ENCODE data around the gene TRIM45. TPM values are rescaled to one million over a fixed set of nuclear protein-coding genes. Genes with fewer than 3 reads are reported as not detected.
A peak's percentile ranks its signal among the peaks of the same experiment; 100 is the strongest.

TRIM45 gene
- total RNA-seq, 2 experiments from 2014 or later = not detected

- Histone ChIP-seq H3K9me3 (ENCODE audit: low read length) (no peaks in the 10 kb centered on the region), H3K9me2 (ENCODE audit: insufficient read depth, low read length) (no peaks in the 10 kb centered on the region), H3K4me3 (ENCODE audit: low read depth, low read length, poor library complexity, severe bottlenecking) (no peak overlapping the region), H3K27ac (ENCODE audit: low read depth, low read length, poor library complexity, severe bottlenecking) (no peak overlapping the region), H4K20me1 (ENCODE audit: insufficient read depth, low read length) (no peaks in the 10 kb centered on the region), H3K4me2 (ENCODE audit: low read length) (no peak overlapping the region), H3K79me2 (ENCODE audit: insufficient read depth, low read depth, low read length) (peaks cover 37% of the 10 kb centered on the region; the same call in 1 of the 2 replicates), H3K36me3 (ENCODE audit: insufficient read depth, low read length) (peaks cover 93% of the 10 kb centered on the region), H3K4me1 (ENCODE audit: insufficient read depth, low read length, poor library complexity, severe bottlenecking) (peaks cover 11% of the 10 kb centered on the region), H2AFZ (ENCODE audit: low read length) (no peak overlapping the region)
- BruUV-seq (replicated peaks) = no TSS peak
- peak; percentile 41 for DNase-seq (ENCODE audit: low spot score)
- intact Hi-C loops (cut with micrococcal nuclease; ENCODE audit: unreplicated experiment) = loop anchor here (10.0 kb wide), 1 partner anchor 857 kb away; the partner anchor contains the start of genes GDAP2 and WDR3
- POLR2A ChIA-PET = interaction anchor here (0.7 kb wide), 1 partner anchor 118 kb away, joined by 5 read pairs; no protein-coding TSS in a partner anchor
- CTCF ChIA-PET (ENCODE audit: unreplicated experiment) = interaction anchor here (0.6 kb wide), 1 partner anchor 25 kb away, joined by 4 read pairs; no protein-coding TSS in a partner anchor
- TF ChIP-seq CTCF (conservative IDR thresholded peaks at IDR 0.05; ENCODE audit: low read length) = peak; percentile 77
- TF ChIP-seq EZH2phosphoT487 (IDR thresholded peaks at IDR 0.05; ENCODE audit: borderline replicate concordance, low read depth, low read length) = no peak
Measured at GRCh38 chr1:117067533-117068370, 53.8 kb downstream of the TRIM45 start.

DNA sequence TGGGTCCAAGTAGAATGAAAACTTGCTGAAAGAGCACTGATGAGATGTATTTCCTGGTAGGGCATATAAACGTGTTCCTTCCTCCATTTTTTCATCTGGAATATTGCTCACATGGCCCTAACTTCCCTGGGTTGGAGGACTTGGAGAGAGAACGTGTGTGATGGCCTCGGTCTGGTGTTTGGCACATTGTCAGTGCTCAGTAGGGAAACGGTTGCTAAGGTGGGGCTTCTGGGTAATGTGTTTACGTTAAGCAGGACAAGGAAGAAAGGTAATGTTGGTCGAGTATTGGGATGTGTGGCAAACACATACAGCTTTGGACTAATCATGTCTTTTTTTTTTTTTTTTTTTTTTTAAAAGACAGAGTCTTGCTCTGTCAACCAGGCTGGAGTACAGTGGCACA lies 55.2 kb downstream of the TRIM45 start:
- no peak for TF ChIP-seq EZH2phosphoT487 (IDR thresholded peaks at IDR 0.05; ENCODE audit: borderline replicate concordance, low read depth, low read length)
- no peak for TF ChIP-seq CTCF (conservative IDR thresholded peaks at IDR 0.05; ENCODE audit: low read length)
- Histone ChIP-seq H3K4me3 (ENCODE audit: low read depth, low read length, poor library complexity, severe bottlenecking) (no peak overlapping the region), H3K27ac (ENCODE audit: low read depth, low read length, poor library complexity, severe bottlenecking) (no peak overlapping the region), H3K9me2 (ENCODE audit: insufficient read depth, low read length) (no peaks in the 10 kb centered on the region), H2AFZ (ENCODE audit: low read length) (no peak overlapping the region), H4K20me1 (ENCODE audit: insufficient read depth, low read length) (peaks cover 3% of the 10 kb centered on the region; the same call in 1 of the 2 replicates), H3K4me1 (ENCODE audit: insufficient read depth, low read length, poor library complexity, severe bottlenecking) (peaks cover 25% of the 10 kb centered on the region), H3K9me3 (ENCODE audit: low read length) (no peaks in the 10 kb centered on the region), H3K79me2 (ENCODE audit: insufficient read depth, low read depth, low read length) (peaks cover 51% of the 10 kb centered on the region), H3K4me2 (ENCODE audit: low read length) (no peak overlapping the region), H3K36me3 (ENCODE audit: insufficient read depth, low read length) (peaks cover 98% of the 10 kb centered on the region)
- DNase-seq (ENCODE audit: low spot score) = no peak
- ChIA-PET POLR2A (interaction anchor here (0.5 to 0.7 kb wide), 3 partner anchors 73 to 572 kb away, joined by 3 read pairs; no protein-coding TSS in a partner anchor), CTCF (ENCODE audit: unreplicated experiment) (no interaction called here)
- BruUV-seq (replicated peaks) = no TSS peak
- intact Hi-C loops (cut with micrococcal nuclease; ENCODE audit: unreplicated experiment) = loop anchor here (10.0 kb wide), 1 partner anchor 858 kb away; the partner anchor contains the start of genes GDAP2 and WDR3

All from OCI-LY7 (cell line).